Dermis lymphatic vessel endothelial cell (primary cell): ENCODE measurements around the gene LBR. TPM values are rescaled to one million over a fixed set of nuclear protein-coding genes. Genes with fewer than 3 reads are reported as not detected.

Experiments
- total RNA-seq: library from RNA; depleted of rRNA; stranded (reverse); fragments of >200 nt; gene quantifications from 2 replicates; pipeline ENCODE4 v1.2.1, GENCODE V29; 2014

Gene LBR
- total RNA-seq = 112 and 152 TPM in 2 replicates

DNA sequence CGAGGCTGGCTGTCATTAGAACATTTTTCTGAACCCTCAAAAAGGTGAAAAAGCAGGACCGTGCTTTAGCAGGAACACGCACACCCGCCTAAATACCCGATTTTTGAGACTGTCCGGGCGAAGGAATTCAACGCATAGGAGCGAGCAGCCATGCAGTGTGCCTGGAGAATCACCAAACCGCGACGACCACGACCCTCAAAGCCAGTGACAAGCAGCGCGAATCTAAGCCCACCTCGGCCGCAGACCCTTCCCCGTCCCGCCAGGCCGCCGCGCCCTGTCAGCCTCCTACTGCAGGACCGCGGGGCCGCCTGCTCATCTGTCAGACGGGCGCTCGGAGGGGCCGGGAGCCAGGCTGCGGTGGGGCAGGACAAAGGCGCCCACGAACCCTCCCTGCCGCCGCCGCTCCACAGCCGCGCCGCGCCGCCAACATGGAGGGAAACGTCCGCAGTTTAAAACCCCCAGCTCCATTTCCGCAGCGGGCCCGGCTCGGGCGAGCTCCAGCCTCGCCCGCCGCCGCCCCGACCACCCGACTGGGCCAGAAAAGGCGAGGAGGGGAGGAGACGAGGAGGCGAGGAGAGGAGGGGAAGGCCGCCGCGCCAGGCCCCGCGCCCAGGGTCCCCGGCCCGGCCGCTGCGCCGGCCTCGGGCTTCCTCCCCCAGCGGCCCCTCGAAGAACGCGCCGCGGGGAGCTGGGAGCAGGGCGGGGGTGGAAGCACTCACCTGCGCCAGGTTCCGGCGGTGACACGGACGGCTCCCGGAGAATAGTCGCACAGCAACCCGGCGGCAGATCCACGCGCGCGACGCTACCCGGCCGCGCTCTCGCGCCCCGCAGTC lies at the start of gene LBR:
LBR (minus strand) TSS at position 804 of the 833 bp plus-strand sequence. CDS start 3,963 bp downstream, outside the sequence.

Other genes with a start within 250 kb of the LBR start
- gene ENAH, start 225.1 kb upstream of the LBR start, total RNA-seq = 14.1 and 31.8 TPM in 2 replicates